SKM-1 (cell line): ENCODE data around the gene NMUR2.

Experiments
- DNase-seq: peaks from one replicate; lab custom pipeline; 2025; ENCODE audit not compliant: unreplicated experiment; lab: John Stamatoyannopoulos, UW

NMUR2 gene

DNA sequence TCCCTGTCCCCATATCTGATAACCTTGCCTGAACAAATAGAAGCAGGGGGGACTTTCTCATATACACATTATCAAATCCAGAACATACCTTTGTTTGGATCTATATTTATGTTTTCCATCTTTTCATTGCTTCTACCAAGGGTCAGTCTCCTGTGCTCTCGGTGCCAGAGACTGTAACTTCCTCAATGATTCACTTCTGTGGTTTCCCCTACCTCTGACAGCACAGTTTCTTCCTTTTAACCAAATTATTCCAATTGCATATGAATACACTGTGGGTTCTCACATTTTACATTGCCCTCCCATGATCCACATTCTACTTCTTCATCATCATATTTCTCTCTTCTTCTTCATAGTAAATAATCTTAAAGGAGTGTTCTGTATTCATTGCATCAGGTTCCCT is 32.2 kb downstream of the NMUR2 start:
- peak; percentile 21 for DNase-seq

DNA sequence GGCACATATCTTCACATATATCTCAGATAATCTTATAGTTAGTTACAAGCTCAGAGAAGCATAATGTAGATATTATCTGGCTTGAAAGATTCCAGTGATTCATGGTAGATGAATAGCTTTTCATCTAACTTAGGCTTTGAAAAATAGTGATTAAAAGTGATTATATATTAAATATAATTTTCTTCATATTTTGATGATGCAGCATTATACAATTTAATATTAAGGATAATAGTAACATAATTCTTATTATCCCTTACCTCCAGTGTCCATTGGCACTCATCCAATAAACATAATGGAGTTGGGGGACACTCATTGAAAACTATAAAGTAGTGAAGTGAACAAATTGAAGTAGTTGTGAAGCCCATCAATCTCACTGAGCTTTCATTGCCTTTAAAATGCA is 35.8 kb downstream of the NMUR2 start:
- no peak for DNase-seq

DNA sequence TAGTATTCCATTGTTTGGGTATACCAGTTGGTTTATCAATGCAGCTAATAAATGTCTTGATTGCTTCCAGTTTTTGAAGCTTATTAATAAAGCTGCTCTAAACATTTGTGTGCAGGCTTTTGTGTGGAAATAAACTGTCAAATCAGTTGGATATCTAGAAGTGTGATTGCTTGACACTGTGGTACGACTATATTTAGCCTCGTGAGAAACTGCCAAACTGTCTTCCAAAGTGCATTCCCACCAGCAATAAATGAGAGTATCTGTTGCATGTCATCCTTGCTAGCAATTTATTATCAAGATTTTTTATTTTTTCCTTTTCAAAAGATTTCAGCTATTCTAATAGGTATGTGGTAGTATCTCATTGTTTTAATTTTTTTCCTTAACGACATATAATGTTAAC is 37.5 kb downstream of the NMUR2 start:
- no peak for DNase-seq

DNA sequence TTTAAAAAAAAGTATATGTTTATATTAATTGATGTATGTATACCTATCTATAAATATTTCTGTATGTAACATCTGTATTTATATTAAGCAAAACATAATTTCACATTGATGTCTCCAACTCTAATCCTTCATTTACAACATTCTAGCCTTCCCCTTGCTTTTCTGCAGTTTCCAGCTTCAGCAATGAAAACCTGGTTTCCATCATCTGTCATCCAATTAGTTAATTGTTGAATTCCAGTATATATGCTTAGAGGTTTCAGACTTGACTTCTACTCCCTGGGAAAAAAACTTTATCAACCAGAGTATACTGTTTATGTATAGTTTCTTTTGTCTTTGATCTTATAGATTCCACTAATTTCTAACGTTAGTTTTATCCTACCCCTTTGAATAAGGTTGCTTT is 38.4 kb downstream of the NMUR2 start:
- DNase-seq, result no peak

DNA sequence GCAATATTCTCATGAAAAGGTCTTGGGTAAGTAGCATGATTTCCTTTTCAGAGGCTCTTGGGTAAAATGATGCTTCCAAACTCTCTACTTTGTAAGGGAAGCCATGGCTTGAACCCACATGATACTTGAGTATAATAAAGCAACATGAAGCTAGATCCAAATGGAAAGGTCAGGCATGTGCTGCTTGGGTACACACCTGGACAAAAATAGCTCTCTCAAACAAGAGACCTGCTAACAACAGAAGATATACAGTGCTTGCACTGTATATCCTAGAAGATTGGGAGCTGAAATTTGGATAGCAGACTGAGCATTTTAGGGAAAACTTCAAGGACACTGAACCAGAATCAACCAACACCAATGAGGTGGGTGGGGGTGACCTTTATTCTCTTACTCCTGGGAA is 40.2 kb downstream of the NMUR2 start:
- DNase-seq, result no peak

DNA sequence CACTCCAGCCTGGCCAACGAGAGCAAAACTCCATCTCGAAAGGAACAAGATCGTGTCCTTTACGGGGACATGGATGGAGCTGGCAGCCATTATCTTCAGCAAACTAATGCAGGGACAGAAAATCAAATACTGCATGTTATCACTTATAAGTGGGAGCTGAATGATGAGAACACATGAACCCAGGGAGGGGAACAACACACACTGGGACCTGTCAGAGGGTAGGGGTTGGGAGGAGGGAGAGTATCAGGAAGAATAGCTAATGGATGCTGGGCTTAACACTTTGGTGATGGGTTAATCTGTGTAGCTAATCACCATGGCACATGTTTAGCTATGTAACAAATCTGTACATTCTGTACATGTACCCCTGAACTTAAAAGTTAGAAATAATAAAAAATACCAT is 40.9 kb downstream of the NMUR2 start:
- DNase-seq, result no peak

DNA sequence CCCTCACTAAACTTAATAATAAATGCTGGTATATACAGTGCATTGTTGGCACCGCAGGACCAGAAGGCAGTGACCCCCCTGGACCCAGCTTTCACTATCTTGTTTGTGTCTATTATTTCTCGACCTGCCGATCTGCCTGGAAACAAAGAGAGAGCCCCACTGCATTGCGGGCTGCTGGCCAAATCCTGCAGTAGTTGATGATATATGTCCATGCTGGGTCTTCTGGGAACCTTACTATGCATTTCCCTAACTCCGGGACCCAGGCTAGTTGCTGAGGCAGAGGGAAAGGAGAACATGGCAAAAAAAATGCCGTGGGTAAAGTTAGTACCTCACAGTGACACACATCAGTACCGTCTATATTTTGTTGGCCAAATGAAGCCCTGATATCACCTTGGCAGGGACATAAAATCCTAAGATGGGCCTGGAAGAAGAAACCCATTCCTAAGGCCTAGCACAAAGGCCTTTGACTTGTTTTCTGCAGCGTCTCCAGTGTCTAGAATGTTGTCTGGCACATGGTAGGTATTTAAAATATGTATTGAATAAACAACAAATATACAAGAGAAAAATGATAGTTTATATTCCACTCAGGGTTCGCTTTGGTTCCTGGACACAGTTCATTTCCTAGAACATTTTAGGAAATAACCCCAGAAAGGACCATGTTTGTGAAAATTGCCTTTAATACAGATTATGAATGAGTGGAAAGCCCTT is 46.1 kb downstream of the NMUR2 start:
- no peak for DNase-seq

DNA sequence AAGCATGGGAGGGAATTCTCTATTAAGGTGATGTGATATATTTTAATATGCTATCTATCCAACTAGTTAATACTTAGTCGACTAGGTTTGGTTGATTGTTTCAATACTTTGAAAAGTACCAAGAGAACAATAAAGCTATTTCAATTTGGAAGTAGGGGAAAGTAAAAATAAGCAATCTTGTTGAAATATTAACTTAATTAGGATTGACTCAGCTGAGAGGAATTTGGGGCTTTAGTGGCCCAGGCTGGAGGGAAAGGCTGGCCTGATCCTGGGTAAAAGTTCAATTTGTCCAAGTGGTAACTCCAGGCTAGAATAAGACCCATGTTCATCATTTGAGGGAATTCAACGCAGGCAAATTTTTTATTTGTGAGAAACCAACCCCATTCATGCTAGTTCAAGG is 48.6 kb downstream of the NMUR2 start:
- DNase-seq, result no peak

DNA sequence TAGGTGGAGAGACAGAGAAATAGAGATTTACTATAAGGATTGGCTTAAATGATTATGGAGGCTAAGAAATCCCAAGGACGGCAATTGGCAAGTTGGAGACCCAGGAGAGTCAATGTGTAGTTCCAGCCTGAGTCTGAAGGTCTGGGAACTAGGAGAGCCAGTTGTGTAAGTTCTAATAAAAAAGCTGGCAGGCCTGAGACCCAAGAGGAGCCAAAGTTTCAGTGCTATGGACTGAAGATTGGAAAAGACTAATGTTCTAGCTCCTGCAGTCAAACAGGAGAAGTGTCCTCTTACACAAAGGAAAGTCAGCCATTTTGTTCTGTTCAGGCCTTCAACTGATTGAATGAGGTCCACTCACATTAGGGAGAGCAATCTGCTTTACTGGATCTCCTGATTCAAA is 50.0 kb downstream of the NMUR2 start:
- DNase-seq, result no peak

DNA sequence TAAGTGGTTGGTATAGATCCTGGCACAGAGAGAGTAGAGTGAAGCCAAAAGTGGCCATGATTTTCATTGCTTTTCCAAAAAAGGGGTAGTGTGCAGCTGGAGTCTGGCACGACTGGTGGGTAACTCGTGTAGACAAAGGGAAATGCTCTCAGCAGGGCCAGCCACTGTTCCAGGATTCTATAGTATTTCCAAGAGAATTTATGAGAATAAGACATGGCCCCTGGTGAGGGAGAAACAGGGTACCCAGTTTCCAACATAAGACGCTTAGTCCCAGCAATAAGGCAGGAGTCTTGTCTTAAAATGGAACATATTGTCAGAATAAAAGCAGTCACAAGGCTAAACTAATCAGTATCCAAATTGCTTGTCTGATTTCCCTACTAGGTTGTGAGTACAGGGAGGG is 52.1 kb downstream of the NMUR2 start:
- no peak for DNase-seq

DNA sequence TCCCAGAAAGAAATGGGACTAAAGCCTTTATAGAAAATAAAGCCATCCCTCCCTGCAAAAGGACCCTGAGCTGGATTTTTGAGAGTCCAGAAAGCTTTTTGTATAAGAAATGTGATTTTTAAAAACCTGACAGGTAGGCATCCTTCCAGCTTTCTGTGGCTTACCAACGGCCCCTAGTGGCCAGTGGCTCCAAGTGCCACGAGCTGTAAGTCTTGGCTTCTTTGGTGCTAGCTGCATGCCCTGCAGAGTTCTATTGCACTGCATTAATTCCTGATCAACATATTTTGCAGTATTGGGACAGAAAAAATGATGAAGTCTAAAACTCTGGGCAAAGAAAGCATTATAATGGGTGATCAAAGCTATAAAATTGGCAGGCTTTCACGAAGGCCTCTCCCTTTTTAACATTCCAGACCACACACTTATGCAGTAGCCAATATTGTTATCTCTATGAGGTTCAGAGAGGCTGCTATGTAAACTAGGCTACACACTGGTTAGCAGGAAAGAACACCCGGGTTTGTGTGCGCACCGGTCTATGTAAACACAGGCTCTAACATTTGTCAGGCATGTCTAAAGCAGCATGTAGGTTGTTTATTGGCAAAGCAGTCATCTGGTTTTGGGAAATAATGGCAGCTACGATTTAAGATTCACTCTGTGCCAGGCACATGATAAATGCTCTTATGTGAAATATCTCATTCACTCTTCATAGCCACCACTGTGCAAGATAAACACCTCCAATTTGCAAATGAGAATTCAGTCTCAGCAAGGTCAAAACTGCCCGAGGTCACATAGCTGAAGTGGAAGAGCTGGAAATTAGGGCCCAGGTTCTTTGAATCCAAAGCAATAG is 55.2 kb downstream of the NMUR2 start:
- DNase-seq, result no peak
